Fibroblast of villous mesenchyme (primary cell): ENCODE data around the gene MEX3C. TPM values are rescaled to one million over a fixed set of nuclear protein-coding genes. Genes with fewer than 3 reads are reported as not detected.
A peak's percentile ranks its signal among the peaks of the same experiment; 100 is the strongest.

Source experiments
- DNase-seq: peaks from one replicate; pipeline ENCODE4 v3.0.0-alpha.2; 2010; ENCODE audit warnings: low read depth
- H3K4me3 ChIP-seq: 2 replicates; pipeline ENCODE4 v1.5.1; 2011; ENCODE audit warnings: low read depth, mild to moderate bottlenecking, low read length
- total RNA-seq: library from RNA; depleted of rRNA; stranded (reverse); fragments of >200 nt; gene quantifications from 2 replicates; pipeline ENCODE4 v1.2.3, GENCODE V29; 2012
- TF ChIP-seq, protein P1 (sequence below): IDR thresholded peaks from 2 replicates; pipeline ENCODE4 v1.5.1; 2012; ENCODE audit warnings: low read depth, mild to moderate bottlenecking, low read length; ENCODE audit not compliant: insufficient read depth

The MEX3C gene
- total RNA-seq, 1 donor, result 50.5 TPM

DNA sequence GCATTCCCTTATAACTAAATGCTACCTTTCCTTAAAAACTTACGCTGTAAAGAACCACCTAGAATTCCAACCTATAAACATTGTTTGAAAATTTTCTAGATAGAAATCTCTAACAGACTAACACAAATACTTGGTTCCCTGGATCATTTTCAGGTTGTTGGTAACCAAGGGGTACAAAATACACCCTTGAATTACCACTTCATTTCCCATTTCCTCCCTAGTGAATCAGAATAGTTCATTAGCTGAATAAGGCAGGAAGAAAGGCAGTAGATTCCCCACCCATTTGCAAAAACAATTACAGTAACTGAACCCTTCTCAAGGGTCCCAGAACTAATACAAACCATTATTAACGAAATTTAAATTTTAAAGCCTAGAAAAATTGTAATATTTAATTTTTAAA, 5.5 kb downstream of the MEX3C start:
- TF ChIP-seq, protein P1, sequence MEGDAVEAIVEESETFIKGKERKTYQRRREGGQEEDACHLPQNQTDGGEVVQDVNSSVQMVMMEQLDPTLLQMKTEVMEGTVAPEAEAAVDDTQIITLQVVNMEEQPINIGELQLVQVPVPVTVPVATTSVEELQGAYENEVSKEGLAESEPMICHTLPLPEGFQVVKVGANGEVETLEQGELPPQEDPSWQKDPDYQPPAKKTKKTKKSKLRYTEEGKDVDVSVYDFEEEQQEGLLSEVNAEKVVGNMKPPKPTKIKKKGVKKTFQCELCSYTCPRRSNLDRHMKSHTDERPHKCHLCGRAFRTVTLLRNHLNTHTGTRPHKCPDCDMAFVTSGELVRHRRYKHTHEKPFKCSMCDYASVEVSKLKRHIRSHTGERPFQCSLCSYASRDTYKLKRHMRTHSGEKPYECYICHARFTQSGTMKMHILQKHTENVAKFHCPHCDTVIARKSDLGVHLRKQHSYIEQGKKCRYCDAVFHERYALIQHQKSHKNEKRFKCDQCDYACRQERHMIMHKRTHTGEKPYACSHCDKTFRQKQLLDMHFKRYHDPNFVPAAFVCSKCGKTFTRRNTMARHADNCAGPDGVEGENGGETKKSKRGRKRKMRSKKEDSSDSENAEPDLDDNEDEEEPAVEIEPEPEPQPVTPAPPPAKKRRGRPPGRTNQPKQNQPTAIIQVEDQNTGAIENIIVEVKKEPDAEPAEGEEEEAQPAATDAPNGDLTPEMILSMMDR, result no peak
- H3K4me3 ChIP-seq, result no peak overlapping the region
- DNase-seq, result no peak

GRCh38 chr18:51191128-51191717, 6.3 kb downstream of the MEX3C start:
- no peak overlapping the region for H3K4me3 ChIP-seq
- DNase-seq, result no peak
- TF ChIP-seq, protein P1, result no peak

- no peak for DNase-seq
- no peak overlapping the region for H3K4me3 ChIP-seq
- TF ChIP-seq, protein P1, result no peak
Observed at GRCh38 chr18:51190000-51190399, 7.5 kb downstream of the MEX3C start.

DNA sequence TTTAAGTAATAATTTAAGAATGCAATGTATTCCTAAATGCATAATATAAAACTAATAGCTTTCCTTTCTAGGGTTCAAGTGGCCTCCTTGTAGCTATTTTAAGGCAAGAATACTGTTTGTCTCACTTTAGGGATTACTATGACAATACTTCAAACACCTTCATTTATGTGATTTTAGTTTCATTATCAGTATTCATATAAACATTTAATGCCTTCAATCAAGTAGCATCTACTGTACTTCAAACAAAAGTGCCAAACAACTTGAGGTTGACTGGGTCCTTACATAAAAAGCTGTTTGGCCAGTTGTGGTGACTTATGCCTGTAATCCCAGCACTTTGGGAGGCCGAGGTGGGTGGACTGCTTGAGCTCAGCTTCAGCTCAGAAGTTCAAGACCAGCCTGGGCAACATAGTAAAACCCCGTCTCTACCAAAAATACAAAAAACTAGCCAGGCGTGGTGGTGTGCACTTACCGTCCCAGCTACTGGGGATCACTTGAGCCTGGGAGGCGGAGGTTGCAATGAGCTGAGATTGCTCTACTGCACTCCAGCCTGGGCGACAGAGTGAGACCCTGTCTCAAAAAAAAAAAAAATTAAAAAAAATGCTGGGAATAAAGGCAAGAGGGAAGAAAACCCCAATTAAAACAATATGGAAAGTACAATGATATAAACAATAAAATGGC, 9.3 kb downstream of the MEX3C start:
- DNase-seq, result no peak
- TF ChIP-seq, protein P1, result no peak
- no peak overlapping the region for H3K4me3 ChIP-seq

DNA sequence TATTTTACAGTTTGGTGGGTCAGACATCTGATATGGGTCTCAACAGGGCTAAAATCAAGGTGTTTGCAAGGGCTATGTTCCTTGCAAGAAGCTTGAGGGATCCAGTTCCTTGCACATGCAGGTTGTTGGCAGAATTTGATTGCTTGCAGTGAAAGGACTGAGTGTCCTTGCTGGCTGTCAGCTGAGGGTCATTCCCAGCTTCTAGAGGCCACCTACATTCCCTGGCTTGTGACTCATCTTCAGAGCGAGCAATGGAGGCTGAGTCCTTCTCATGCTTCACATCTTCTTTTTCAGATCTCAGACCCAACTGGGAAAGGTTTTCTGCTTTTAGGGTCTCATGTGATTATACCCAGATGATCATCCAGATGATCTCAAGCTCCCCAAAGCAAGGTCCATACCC, 12.4 kb downstream of the MEX3C start:
- TF ChIP-seq, protein P1, result no peak
- DNase-seq, result peak; percentile 5
- H3K4me3 ChIP-seq, result no peak overlapping the region

GRCh38 chr18:51184091-51184457, 13.4 kb downstream of the MEX3C start:
- no peak overlapping the region for H3K4me3 ChIP-seq
- TF ChIP-seq, protein P1, result no peak
- DNase-seq, result no peak
